ENCODE data around the gene MRPL10. TPM values are rescaled to one million over a fixed set of nuclear protein-coding genes. Genes with fewer than 3 reads are reported as not detected.

The MRPL10 gene
- total and polyA plus RNA-seq, 2 donors (not counting 1 experiment from before 2014, with no cell fraction given) = 31.0 to 44.7 TPM

- Histone ChIP-seq H3K4me2 (ENCODE audit: extremely low read depth, insufficient read depth, low read length) (no peak overlapping the region), H3K27ac (ENCODE audit: insufficient read depth, low read length) (no peak overlapping the region), H3K9ac (ENCODE audit: insufficient read depth, low read length) (no peak overlapping the region), H3K27me3 (ENCODE audit: control insufficient read depth, insufficient read depth, low read length) (peaks cover 13% of the 10 kb centered on the region), H3K4me3 (replicated peaks in 1 of 4; ENCODE audit: control extremely low read depth in 1 of 4, insufficient read depth in 1 of 4, low read depth in 3 of 4, low read length in 4 of 4) (no peak overlapping the region), H4K20me1 (ENCODE audit: control insufficient read depth, extremely low read depth, insufficient read depth, low read length) (no peaks in the 10 kb centered on the region), H3K79me2 (ENCODE audit: control insufficient read depth, insufficient read depth, low read length) (no peaks in the 10 kb centered on the region), H2AFZ (ENCODE audit: low read length) (no peak overlapping the region), H3K9me3 (ENCODE audit: control insufficient read depth, insufficient read depth, low read depth, low read length) (no peaks in the 10 kb centered on the region), H3K4me1 (ENCODE audit: control insufficient read depth, extremely low read depth, insufficient read depth, low read length) (peaks cover 2% of the 10 kb centered on the region), H3K36me3 (ENCODE audit: control insufficient read depth, insufficient read depth, low read length) (no peaks in the 10 kb centered on the region)
- TF ChIP-seq CTCF (conservative IDR thresholded peaks at IDR 0.05 in 1 of 2, IDR thresholded peaks at IDR 0.05 in 1 of 2; ENCODE audit: low read depth in 1 of 2, low read length in 2 of 2) (no peak), EZH2 (IDR thresholded peaks at IDR 0.05; ENCODE audit: low read length, missing control alignments) (no peak)
- DNase-seq (ENCODE audit: low read depth in 2 of 2) = peak in 1 of 2 donors; percentile 87
Observed at GRCh38 chr17:47879028-47879585, 47.8 kb upstream of the MRPL10 start.

GRCh38 chr17:47878203-47879027, 47.1 kb upstream of the MRPL10 start:
- Histone ChIP-seq H3K27me3 (ENCODE audit: control insufficient read depth, insufficient read depth, low read length) (peaks cover 15% of the 10 kb centered on the region), H3K4me1 (ENCODE audit: control insufficient read depth, extremely low read depth, insufficient read depth, low read length) (peaks cover 2% of the 10 kb centered on the region), H4K20me1 (ENCODE audit: control insufficient read depth, extremely low read depth, insufficient read depth, low read length) (no peaks in the 10 kb centered on the region), H3K4me2 (ENCODE audit: extremely low read depth, insufficient read depth, low read length) (no peak overlapping the region), H3K9ac (ENCODE audit: insufficient read depth, low read length) (no peak overlapping the region), H2AFZ (ENCODE audit: low read length) (no peak overlapping the region), H3K27ac (ENCODE audit: insufficient read depth, low read length) (no peak overlapping the region), H3K4me3 (replicated peaks in 1 of 4; ENCODE audit: control extremely low read depth in 1 of 4, insufficient read depth in 1 of 4, low read depth in 3 of 4, low read length in 4 of 4) (no peak overlapping the region), H3K9me3 (ENCODE audit: control insufficient read depth, insufficient read depth, low read depth, low read length) (no peaks in the 10 kb centered on the region), H3K36me3 (ENCODE audit: control insufficient read depth, insufficient read depth, low read length) (no peaks in the 10 kb centered on the region), H3K79me2 (ENCODE audit: control insufficient read depth, insufficient read depth, low read length) (no peaks in the 10 kb centered on the region)
- TF ChIP-seq CTCF (conservative IDR thresholded peaks at IDR 0.05 in 1 of 2, IDR thresholded peaks at IDR 0.05 in 1 of 2; ENCODE audit: low read depth in 1 of 2, low read length in 2 of 2) = no peak
- TF ChIP-seq EZH2 (IDR thresholded peaks at IDR 0.05; ENCODE audit: low read length, missing control alignments) = no peak
- peak in 1 of 2 donors; percentile 48 for DNase-seq (ENCODE audit: low read depth in 2 of 2)

DNA sequence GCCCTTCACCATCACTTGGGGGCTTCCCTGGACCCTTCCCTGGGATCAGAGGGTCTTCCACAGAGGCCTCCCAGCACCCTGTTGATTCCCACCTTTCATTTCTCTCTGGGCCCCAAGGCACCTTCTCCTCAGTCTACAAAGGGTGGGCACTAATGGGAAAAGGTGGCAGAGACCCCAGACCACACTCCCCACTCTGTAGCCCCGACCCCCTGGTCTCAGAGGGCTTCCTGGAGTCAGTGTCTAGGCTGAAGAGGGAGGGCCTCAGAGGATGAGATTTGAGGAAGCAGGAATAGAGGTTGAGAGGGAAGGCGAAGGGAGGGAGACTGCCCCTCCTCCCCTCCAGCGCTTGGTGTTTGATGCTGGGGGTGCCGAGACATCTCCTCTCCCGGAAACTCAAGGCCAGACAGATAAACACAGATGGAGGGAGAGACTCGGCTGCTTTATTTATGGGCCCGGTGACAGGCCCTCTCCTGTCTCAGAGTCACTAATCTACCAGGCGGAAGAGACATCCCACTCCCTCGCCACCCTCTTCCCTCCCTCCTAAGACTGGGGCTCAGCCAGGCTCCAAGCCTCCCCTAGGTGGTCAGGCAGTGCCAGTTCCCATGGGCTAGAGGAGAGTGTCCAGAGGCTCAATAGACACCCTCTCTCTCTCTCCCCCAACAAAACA, 46.2 kb upstream of the MRPL10 start:
- Histone ChIP-seq H3K27me3 (ENCODE audit: control insufficient read depth, insufficient read depth, low read length) (peaks cover 22% of the 10 kb centered on the region), H3K9me3 (ENCODE audit: control insufficient read depth, insufficient read depth, low read depth, low read length) (no peaks in the 10 kb centered on the region), H3K4me1 (ENCODE audit: control insufficient read depth, extremely low read depth, insufficient read depth, low read length) (peaks cover under 1% of the 10 kb centered on the region), H3K4me3 (replicated peaks in 1 of 4; ENCODE audit: control extremely low read depth in 1 of 4, insufficient read depth in 1 of 4, low read depth in 3 of 4, low read length in 4 of 4) (no peak overlapping the region), H3K9ac (ENCODE audit: insufficient read depth, low read length) (no peak overlapping the region), H3K27ac (ENCODE audit: insufficient read depth, low read length) (no peak overlapping the region), H3K36me3 (ENCODE audit: control insufficient read depth, insufficient read depth, low read length) (no peaks in the 10 kb centered on the region), H3K4me2 (ENCODE audit: extremely low read depth, insufficient read depth, low read length) (no peak overlapping the region), H3K79me2 (ENCODE audit: control insufficient read depth, insufficient read depth, low read length) (no peaks in the 10 kb centered on the region), H2AFZ (ENCODE audit: low read length) (no peak overlapping the region), H4K20me1 (ENCODE audit: control insufficient read depth, extremely low read depth, insufficient read depth, low read length) (no peaks in the 10 kb centered on the region)
- no peak for TF ChIP-seq EZH2 (IDR thresholded peaks at IDR 0.05; ENCODE audit: low read length, missing control alignments)
- TF ChIP-seq CTCF (conservative IDR thresholded peaks at IDR 0.05 in 1 of 2, IDR thresholded peaks at IDR 0.05 in 1 of 2; ENCODE audit: low read depth in 1 of 2, low read length in 2 of 2) = no peak
- DNase-seq (ENCODE audit: low read depth in 2 of 2) = no peak

Measured in fibroblast of lung (primary cell).